Measurements from ENCODE around the gene KATNB1.
"Not testable (repeated sequence)": the region's sequence is repeated elsewhere in the genome, so short reads cannot be mapped to it uniquely, and the experiment has no call there.

Gene KATNB1

GRCh38 chr16:57727610-57728009, 8.0 kb upstream of the KATNB1 start:
- Histone ChIP-seq H3K4me1 (ENCODE audit: control insufficient read depth, low read length) (peaks cover 8% of the 10 kb centered on the region; the same call in 1 of the 2 replicates), H3K27me3 (ENCODE audit: control insufficient read depth, low read length) (no peaks in the 10 kb centered on the region), H3K9me3 (ENCODE audit: control insufficient read depth, insufficient read depth, low read length) (no peaks in the 10 kb centered on the region), H3K9me2 (replicated peaks; ENCODE audit: control insufficient read depth, low read length) (no peaks in the 10 kb centered on the region), H3F3A (ENCODE audit: control insufficient read depth, insufficient read depth) (no peaks in the 10 kb centered on the region), H4K20me1 (ENCODE audit: control insufficient read depth, insufficient read depth, low read depth, low read length) (no peaks in the 10 kb centered on the region), H3K4me2 (ENCODE audit: low read length) (no peak overlapping the region), H3K79me2 (ENCODE audit: control insufficient read depth, low read length) (no peaks in the 10 kb centered on the region), H3K27ac (ENCODE audit: low read depth, low read length) (no peak overlapping the region), H3K36me3 (ENCODE audit: control insufficient read depth, low read length) (no peaks in the 10 kb centered on the region), H3K4me3 (ENCODE audit: low read length) (no peak overlapping the region)
- TF ChIP-seq EZH2phosphoT487 (IDR thresholded peaks at IDR 0.05; ENCODE audit: borderline replicate concordance, low read length) (no peak), CTCF (IDR thresholded peaks at IDR 0.05; ENCODE audit: low read depth, low read length, poor library complexity, severe bottlenecking) (no peak)

- Histone ChIP-seq H3K4me2 (ENCODE audit: low read length) (no peak overlapping the region), H3F3A (ENCODE audit: control insufficient read depth, insufficient read depth) (no peaks in the 10 kb centered on the region), H3K79me2 (ENCODE audit: control insufficient read depth, low read length) (no peaks in the 10 kb centered on the region), H3K36me3 (ENCODE audit: control insufficient read depth, low read length) (no peaks in the 10 kb centered on the region), H3K27ac (ENCODE audit: low read depth, low read length) (no peak overlapping the region), H3K9me2 (replicated peaks; ENCODE audit: control insufficient read depth, low read length) (no peaks in the 10 kb centered on the region), H3K4me1 (ENCODE audit: control insufficient read depth, low read length) (peaks cover 8% of the 10 kb centered on the region; the same call in 1 of the 2 replicates), H3K27me3 (ENCODE audit: control insufficient read depth, low read length) (no peaks in the 10 kb centered on the region), H4K20me1 (ENCODE audit: control insufficient read depth, insufficient read depth, low read depth, low read length) (no peaks in the 10 kb centered on the region), H3K9me3 (ENCODE audit: control insufficient read depth, insufficient read depth, low read length) (no peaks in the 10 kb centered on the region), H3K4me3 (ENCODE audit: low read length) (no peak overlapping the region)
- no peak for TF ChIP-seq EZH2phosphoT487 (IDR thresholded peaks at IDR 0.05; ENCODE audit: borderline replicate concordance, low read length)
- TF ChIP-seq CTCF (IDR thresholded peaks at IDR 0.05; ENCODE audit: low read depth, low read length, poor library complexity, severe bottlenecking), result no peak
Observed at GRCh38 chr16:57728336-57729181, 7.0 kb upstream of the KATNB1 start.

GRCh38 chr16:57729182-57729484, 6.4 kb upstream of the KATNB1 start:
- no peaks in the 10 kb centered on the region for H3K36me3 ChIP-seq (ENCODE audit: control insufficient read depth, low read length)

GRCh38 chr16:57729852-57730251, 5.7 kb upstream of the KATNB1 start:
- H3K4me3 ChIP-seq (ENCODE audit: low read length); H3F3A ChIP-seq (ENCODE audit: control insufficient read depth, insufficient read depth); H3K9me2 ChIP-seq (replicated peaks; ENCODE audit: control insufficient read depth, low read length); H3K79me2 ChIP-seq (ENCODE audit: control insufficient read depth, low read length); H3K9me3 ChIP-seq (ENCODE audit: control insufficient read depth, insufficient read depth, low read length); H3K27me3 ChIP-seq (ENCODE audit: control insufficient read depth, low read length); H3K36me3 ChIP-seq (ENCODE audit: control insufficient read depth, low read length); H3K4me2 ChIP-seq (ENCODE audit: low read length); H4K20me1 ChIP-seq (ENCODE audit: control insufficient read depth, insufficient read depth, low read depth, low read length); H3K27ac ChIP-seq (ENCODE audit: low read depth, low read length): not testable (repeated sequence)
- H3K4me1 ChIP-seq (ENCODE audit: control insufficient read depth, low read length), result peaks cover 13% of the 10 kb centered on the region

More at GRCh38 chr16:57729182-57729484, 6.4 kb upstream of the KATNB1 start:
- Histone ChIP-seq H3K79me2 (ENCODE audit: control insufficient read depth, low read length) (peaks cover 2% of the 10 kb centered on the region; the same call in 1 of the 2 replicates), H3K4me2 (ENCODE audit: low read length) (no peak overlapping the region), H3F3A (ENCODE audit: control insufficient read depth, insufficient read depth) (no peaks in the 10 kb centered on the region), H3K9me2 (replicated peaks; ENCODE audit: control insufficient read depth, low read length) (no peaks in the 10 kb centered on the region), H3K4me3 (ENCODE audit: low read length) (no peak overlapping the region), H3K4me1 (ENCODE audit: control insufficient read depth, low read length) (peaks cover 8% of the 10 kb centered on the region), H4K20me1 (ENCODE audit: control insufficient read depth, insufficient read depth, low read depth, low read length) (no peaks in the 10 kb centered on the region), H3K27me3 (ENCODE audit: control insufficient read depth, low read length) (no peaks in the 10 kb centered on the region), H3K9me3 (ENCODE audit: control insufficient read depth, insufficient read depth, low read length) (no peaks in the 10 kb centered on the region), H3K27ac (ENCODE audit: low read depth, low read length) (no peak overlapping the region)
- TF ChIP-seq CTCF (IDR thresholded peaks at IDR 0.05; ENCODE audit: low read depth, low read length, poor library complexity, severe bottlenecking) (no peak), EZH2phosphoT487 (IDR thresholded peaks at IDR 0.05; ENCODE audit: borderline replicate concordance, low read length) (no peak)
